Heart left ventricle (tissue), 13 donors: ENCODE results near the gene ARMH4.

Experiments
- POLR2A ChIP-seq, 2 donors: fragments of 450-650 bp; IDR thresholded peaks; one replicate each; pipeline ENCODE4 v1.6.1; 2017; ENCODE audit warnings: antibody characterized with exemption in 2 of 2, mild to moderate bottlenecking in 2 of 2, moderate library complexity in 2 of 2
- TF ChIP-seq, protein P1 (sequence below), 12 donors: fragments of 200-600 bp; sonication (generic) in 4 of 12; IDR thresholded peaks; one replicate each; pipeline versions ENCODE4 v1.5.0 to v1.8.0; 2018 to 2022; ENCODE audit warnings: antibody characterized with exemption in 12 of 12, mild to moderate bottlenecking in 5 of 12
- donor health status: ischemic (EF 13 %, LVEDD 7.1; RV severe dilation, severe dysfunction).
- donor health status: DM: no; HTN: yes; CAD: no.
- donor health status: DM: no; HTN: no; CAD: no.
- donor health status: ischemic (EF 25% LVEDD 6.9; RV normal size, moderate dysfunction).
- donor health status: ischemic (EF 25% LVEDD 5.7; RV mildly dilated, moderate dysfunction).
- donor health status: ischemic (EF 35%, LVEDD 5.7; RV mildly dilated, moderate dysfunction).
- donor health status: nonischemic (EF 11% LVEDD 7.7; RV severe dilation, severe dysfunction).
- donor health status: DM: yes; HTN: yes; CAD: no.
- donor health status: PGD.
- donor health status: ischemic (EF 29% LVEDD 5.4; RV normal size, mild dysfunction).
- donor health status: nonischemic (EF 23%, LVEDD 6.1; RV moderate dilation, normal function).

- TF ChIP-seq, protein P1, sequence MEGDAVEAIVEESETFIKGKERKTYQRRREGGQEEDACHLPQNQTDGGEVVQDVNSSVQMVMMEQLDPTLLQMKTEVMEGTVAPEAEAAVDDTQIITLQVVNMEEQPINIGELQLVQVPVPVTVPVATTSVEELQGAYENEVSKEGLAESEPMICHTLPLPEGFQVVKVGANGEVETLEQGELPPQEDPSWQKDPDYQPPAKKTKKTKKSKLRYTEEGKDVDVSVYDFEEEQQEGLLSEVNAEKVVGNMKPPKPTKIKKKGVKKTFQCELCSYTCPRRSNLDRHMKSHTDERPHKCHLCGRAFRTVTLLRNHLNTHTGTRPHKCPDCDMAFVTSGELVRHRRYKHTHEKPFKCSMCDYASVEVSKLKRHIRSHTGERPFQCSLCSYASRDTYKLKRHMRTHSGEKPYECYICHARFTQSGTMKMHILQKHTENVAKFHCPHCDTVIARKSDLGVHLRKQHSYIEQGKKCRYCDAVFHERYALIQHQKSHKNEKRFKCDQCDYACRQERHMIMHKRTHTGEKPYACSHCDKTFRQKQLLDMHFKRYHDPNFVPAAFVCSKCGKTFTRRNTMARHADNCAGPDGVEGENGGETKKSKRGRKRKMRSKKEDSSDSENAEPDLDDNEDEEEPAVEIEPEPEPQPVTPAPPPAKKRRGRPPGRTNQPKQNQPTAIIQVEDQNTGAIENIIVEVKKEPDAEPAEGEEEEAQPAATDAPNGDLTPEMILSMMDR (IDR thresholded peaks at IDR 0.05), result no peak
- no peak for TF ChIP-seq POLR2A (IDR thresholded peaks at IDR 0.05)
These were observed 74.4 kb downstream of the ARMH4 start for GRCh38 chr14:58077621-58078020.
